DMS153 treated with DMSO at 0.1 percent for 48 hours (cell line): Measurements from ENCODE around the gene RNF125.
"Not testable (repeated sequence)": the region's sequence is repeated elsewhere in the genome, so short reads cannot be mapped to it uniquely, and the experiment has no call there.

Experiments used
- DNase-seq: peaks from one replicate; lab custom pipeline; 2025; ENCODE audit not compliant: unreplicated experiment; lab: John Stamatoyannopoulos, UW

RNF125 gene

GRCh38 chr18:32018331-32019250 lies at the start of gene RNF125:
RNF125 (plus strand) TSS chr18:32018825; CDS start chr18:32018864, 39 bp downstream.
- peak; percentile 60 for DNase-seq

- DNase-seq: no peak
Observed at GRCh38 chr18:31970617-31971016, 48.0 kb upstream of the RNF125 start.

- no peak for DNase-seq
Observed at GRCh38 chr18:31973929-31974546, 44.6 kb upstream of the RNF125 start.

DNA sequence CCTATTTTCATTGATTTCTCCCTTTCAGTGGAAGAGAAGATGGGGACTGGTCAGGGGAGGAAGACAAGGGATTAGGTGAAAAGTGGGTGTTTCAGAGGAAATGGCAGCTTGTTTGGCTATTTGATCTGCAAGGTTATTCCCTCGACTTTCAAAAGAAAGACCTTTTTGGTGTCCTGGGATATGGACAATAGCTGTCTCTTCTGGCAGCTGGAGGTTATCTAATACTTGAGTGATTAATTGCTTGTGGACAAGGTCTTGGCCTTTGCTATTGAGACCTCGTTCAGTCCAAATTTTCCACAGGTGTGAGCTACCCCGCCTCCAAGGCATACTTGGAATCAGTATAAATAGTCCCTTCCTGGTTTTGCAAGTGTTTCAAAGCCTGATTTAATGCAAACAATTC lies 42.4 kb upstream of the RNF125 start:
- DNase-seq: no peak

- peak; percentile 10 for DNase-seq
Observed at GRCh38 chr18:31977270-31977872, 41.3 kb upstream of the RNF125 start.

DNA sequence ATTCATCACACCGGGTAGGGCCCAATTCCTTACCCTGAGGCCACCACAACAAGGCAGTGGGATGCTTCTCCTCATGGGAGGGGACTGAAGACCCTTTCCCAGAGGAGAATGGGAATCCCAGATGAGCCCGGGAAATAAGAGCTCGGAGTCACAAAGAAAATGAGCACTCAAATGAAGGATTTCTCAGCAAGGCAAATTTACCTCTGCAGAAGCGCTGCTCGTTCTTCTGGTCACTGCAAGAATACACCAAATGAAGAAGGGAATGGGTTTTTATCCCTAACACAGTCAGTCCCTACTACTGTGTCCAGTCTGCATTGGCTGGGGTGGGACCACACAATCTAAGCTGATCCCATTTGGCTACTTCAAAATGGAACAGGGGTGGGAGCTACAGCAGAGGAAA lies 40.0 kb upstream of the RNF125 start:
- no peak for DNase-seq

- no peak for DNase-seq
Observed at GRCh38 chr18:31979714-31980113, 38.9 kb upstream of the RNF125 start.

DNA sequence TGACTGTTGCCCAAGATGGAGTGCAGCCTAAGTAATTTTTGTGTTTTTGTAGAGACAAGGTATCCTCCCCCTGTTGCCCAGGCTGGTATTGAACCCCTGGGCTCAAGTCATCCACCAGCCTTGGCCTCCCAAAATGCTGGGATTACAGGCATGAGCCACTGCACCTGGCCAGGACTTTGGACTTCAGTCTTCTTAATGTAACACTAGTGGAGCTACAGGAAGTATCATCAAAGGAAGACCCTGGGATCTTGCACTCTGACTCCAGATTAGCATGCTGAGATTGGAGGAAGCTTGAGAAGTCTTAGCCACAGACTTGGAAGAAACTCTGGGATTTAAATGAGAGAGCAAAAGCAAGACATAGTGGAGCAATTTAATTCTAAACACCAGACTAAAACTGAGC lies 37.8 kb upstream of the RNF125 start:
- no peak for DNase-seq

GRCh38 chr18:31983020-31983419 lies 35.6 kb upstream of the RNF125 start:
- DNase-seq: no peak

DNA sequence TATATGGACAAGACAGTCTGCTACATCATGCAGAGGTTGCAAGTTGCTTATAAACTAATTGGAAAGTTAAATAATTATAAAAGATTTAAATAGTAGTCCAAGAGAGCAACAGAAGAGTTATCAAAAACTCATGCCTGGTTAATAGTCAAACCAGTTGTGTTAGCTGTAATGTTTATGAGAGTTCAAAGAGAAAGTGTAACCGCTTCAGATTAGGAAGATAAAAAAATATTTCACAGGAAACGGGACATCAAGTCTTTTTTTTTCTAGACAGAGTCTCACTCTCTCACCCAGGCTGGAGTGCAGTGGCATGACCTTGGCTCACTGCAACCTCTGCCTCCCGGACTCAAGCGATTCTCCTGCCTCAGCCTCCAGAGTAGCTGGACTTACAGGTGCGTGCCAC lies 34.6 kb upstream of the RNF125 start:
- no peak for DNase-seq

DNA sequence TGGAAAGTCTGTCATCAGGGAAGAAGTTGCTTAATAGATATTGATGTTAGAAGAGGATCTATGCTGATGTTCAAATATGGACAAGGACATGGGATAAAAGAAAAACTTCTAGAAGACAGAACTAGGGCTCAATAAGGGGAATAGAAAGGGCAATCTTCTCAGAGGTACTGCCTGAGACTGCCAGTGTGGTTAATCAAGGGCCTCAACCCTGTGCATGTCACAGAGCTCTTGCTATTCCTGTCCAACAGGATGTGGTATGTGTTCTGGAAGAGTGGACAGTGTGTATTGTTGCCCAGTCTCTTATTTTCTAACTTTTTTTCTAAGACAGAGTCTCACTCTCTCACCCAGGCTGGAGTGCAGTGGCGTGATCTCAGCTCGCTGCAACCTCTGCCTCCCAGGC lies 27.8 kb upstream of the RNF125 start:
- no peak for DNase-seq

GRCh38 chr18:31996007-31996406 lies 22.6 kb upstream of the RNF125 start:
- no peak for DNase-seq

GRCh38 chr18:31998880-31999412 lies 19.7 kb upstream of the RNF125 start:
- DNase-seq: no peak

DNA sequence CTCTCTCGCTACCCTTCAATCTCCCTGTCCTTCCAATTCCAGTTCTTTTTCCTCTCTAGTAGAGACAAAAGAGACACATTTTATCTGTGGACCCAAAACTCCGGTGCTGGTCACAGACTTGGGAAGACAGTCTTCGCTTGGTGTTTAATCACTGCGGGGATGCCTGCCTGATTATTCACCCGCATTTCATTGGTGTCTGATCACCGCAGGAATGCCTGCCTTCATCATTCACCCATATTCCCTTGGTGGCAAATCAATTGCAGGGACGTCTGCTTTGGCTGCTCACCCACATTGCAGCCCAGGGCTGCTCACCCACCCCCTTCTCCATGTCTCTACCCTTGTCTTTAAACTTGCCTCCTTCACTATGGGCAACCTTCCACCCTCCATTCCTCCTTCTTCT lies 17.5 kb upstream of the RNF125 start:
- not testable (repeated sequence) for DNase-seq

GRCh38 chr18:32003822-32004221 lies 14.8 kb upstream of the RNF125 start:
- not testable (repeated sequence) for DNase-seq

DNA sequence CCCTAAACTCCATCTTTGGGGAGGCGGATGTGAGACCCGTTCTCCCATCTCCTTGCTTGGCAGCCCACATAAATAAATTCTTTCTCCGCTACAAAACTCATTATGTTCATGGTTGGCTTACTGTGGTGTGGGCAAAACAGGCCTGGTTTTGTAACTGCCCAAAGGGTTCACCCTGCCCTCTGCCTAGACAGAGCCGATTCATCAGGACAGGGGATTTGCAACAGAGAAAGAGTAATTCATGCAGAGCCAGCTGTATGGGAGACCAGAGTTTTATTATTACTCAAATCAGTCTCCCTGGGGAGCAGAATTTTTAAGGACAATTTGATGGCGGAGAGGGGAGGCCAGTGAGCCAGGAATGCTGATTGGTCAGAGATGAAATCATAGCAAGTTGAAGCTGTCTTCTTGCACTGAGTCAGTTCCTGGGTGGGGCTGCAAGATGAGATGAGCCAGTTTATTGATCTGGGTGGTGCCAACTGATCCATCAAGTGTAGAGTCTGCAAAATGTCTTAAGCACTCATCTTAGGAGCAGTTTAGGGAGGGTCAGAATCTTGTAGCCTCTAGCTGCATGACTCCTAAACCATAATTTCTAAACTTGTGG lies 8.4 kb upstream of the RNF125 start:
- DNase-seq: no peak

GRCh38 chr18:32011193-32011592 lies 7.4 kb upstream of the RNF125 start:
- DNase-seq: no peak

- no peak for DNase-seq
Observed at GRCh38 chr18:32019251-32019948, 775 bp downstream of the RNF125 start.

- not testable (repeated sequence) for DNase-seq
Observed at GRCh38 chr18:32019949-32020625, 1.5 kb downstream of the RNF125 start.
